HCT116 (cell line): Measurements from ENCODE around the gene UFD1. TPM values are rescaled to one million over a fixed set of nuclear protein-coding genes. Genes with fewer than 3 reads are reported as not detected.

ENCODE experiments used
- ATAC-seq: fragments of 200-7000 bp; cut with Tn5 transposase; 2 replicates; pipeline ENCODE4 v1.9.1; 2020; ENCODE audit warnings: mild to moderate bottlenecking, moderate library complexity
- BruUV-seq: library from RNA; stranded (reverse); fragments of 400-500 nt; replicated peaks from 2 replicates; lab custom pipeline; 2021; lab: Mats Ljungman, UMichigan
- CTCF ChIA-PET: fragments of 300-600 bp; sonication (Branson Sonifier 250); formaldehyde crosslinking; loops from one replicate; lab custom pipeline; 2021; ENCODE audit warnings: antibody characterized with exemption; lab: Charles Lee
- POLR2A ChIA-PET: fragments of 300-600, 350-600 bp; sonication (Branson Sonifier 250); formaldehyde crosslinking; loops from one replicate; lab custom pipeline; 2021; ENCODE audit warnings: antibody characterized with exemption; lab: Charles Lee
- RAD21 ChIA-PET, 2 experiments: fragments of 300-600 bp; sonication (Branson Sonifier 250); formaldehyde crosslinking; loops; one replicate each; lab custom pipeline; 2023; ENCODE audit warnings: low total read pairs in 2 of 2; ENCODE audit not compliant: uncharacterized antibody in 2 of 2, unreplicated experiment in 2 of 2, low non-redundant PET in 1 of 2; lab: Charles Lee
- DNase-seq: peaks from one replicate; pipeline ENCODE4 v3.0.0-alpha.2; 2010; ENCODE audit warnings: low read depth, low spot score
- H2AFZ ChIP-seq: fragments of 200-600 bp; shearing (Covaris generic), sonication (generic); 2 replicates; pipeline ENCODE4 v1.6.1; 2017; ENCODE audit warnings: low read depth, mixed run types, mixed read lengths, antibody characterized with exemption, low read length; ENCODE audit not compliant: poor library complexity, severe bottlenecking
- H3K27ac ChIP-seq: 2 replicates; pipeline ENCODE4 v1.5.1; 2012; ENCODE audit warnings: low read depth, low read length
- H3K27me3 ChIP-seq: fragments of 200-600 bp; sonication (generic); 2 replicates; pipeline ENCODE4 v1.6.1; 2016; ENCODE audit warnings: mixed run types, low read length, mixed read lengths; ENCODE audit not compliant: insufficient read depth
- H3K36me3 ChIP-seq, 2 experiments: fragments of 200-500 bp in 1 of 2; fragments of 200-600 bp in 1 of 2; sonication (Bioruptor generic) in 1 of 2; sonication (generic) in 1 of 2; 2 replicates each; pipeline versions ENCODE4 v1.5.1 to v1.6.1; 2014 to 2016; ENCODE audit warnings: low read length in 2 of 2, inconsistent platforms in 1 of 2, mixed read lengths in 1 of 2, mixed run types in 1 of 2; ENCODE audit not compliant: insufficient read depth in 2 of 2, control insufficient read depth in 1 of 2
- H3K4me1 ChIP-seq, 2 experiments: fragments of 200-600 bp in 1 of 2; sonication (generic) in 1 of 2; 2 replicates each; pipeline versions ENCODE4 v1.5.1 to v1.6.1; 2012 to 2017; ENCODE audit warnings: low read length in 2 of 2, inconsistent platforms in 1 of 2, mild to moderate bottlenecking in 1 of 2, mixed read lengths in 1 of 2, mixed run types in 1 of 2, moderate library complexity in 1 of 2; ENCODE audit not compliant: insufficient read depth in 2 of 2, control insufficient read depth in 1 of 2
- H3K4me2 ChIP-seq: fragments of 200-600 bp; sonication (generic); 2 replicates; pipeline ENCODE4 v1.6.1; 2017; ENCODE audit warnings: mixed run types, low read length, mixed read lengths
- H3K4me3 ChIP-seq, 2 experiments: fragments of 200-600 bp in 1 of 2; sonication (generic) in 1 of 2; replicated peaks in 1 of 2; 2 replicates each; pipeline ENCODE4 v1.5.1; 2011 to 2016; ENCODE audit warnings: low read length in 2 of 2, control low read depth in 1 of 2, low read depth in 1 of 2, mild to moderate bottlenecking in 1 of 2, mixed read lengths in 1 of 2, mixed run types in 1 of 2
- H3K79me2 ChIP-seq: fragments of 200-600 bp; sonication (generic); 2 replicates; pipeline ENCODE4 v1.6.1; 2017; ENCODE audit warnings: mild to moderate bottlenecking, mixed run types, low read length, moderate library complexity, mixed read lengths; ENCODE audit not compliant: insufficient read depth
- H3K9ac ChIP-seq: fragments of 200-600 bp; sonication (generic); 2 replicates; pipeline ENCODE4 v1.6.1; 2016; ENCODE audit warnings: low read length, mixed read lengths
- H3K9me2 ChIP-seq: fragments of 200-600 bp; sonication (generic), shearing (Covaris generic); 2 replicates; pipeline ENCODE4 v1.6.1; 2017; ENCODE audit warnings: mixed run types, mild to moderate bottlenecking, moderate library complexity; ENCODE audit not compliant: insufficient read depth
- H3K9me3 ChIP-seq, 2 experiments: fragments of 200-500 bp in 1 of 2; fragments of 200-600 bp in 1 of 2; sonication (Bioruptor generic) in 1 of 2; sonication (generic) in 1 of 2; 2 replicates each; pipeline ENCODE4 v1.6.1; 2014 to 2017; ENCODE audit warnings: low read length in 2 of 2, mixed read lengths in 2 of 2, inconsistent platforms in 1 of 2, low read depth in 1 of 2, mild to moderate bottlenecking in 1 of 2, mixed run types in 1 of 2, moderate library complexity in 1 of 2; ENCODE audit not compliant: control insufficient read depth in 1 of 2, insufficient read depth in 1 of 2
- H4K20me1 ChIP-seq: fragments of 200-600 bp; sonication (generic), shearing (Covaris generic); 2 replicates; pipeline ENCODE4 v1.6.1; 2017; ENCODE audit warnings: mixed run types, mild to moderate bottlenecking, moderate library complexity; ENCODE audit not compliant: insufficient read depth
- CEBPB ChIP-seq: IDR thresholded peaks from 2 replicates; pipeline ENCODE4 v1.6.1; 2012; ENCODE audit warnings: low read depth
- EGR1 ChIP-seq: IDR thresholded peaks from 2 replicates; pipeline ENCODE4 v1.6.1; 2012; ENCODE audit warnings: low read depth
- EZH2 ChIP-seq: fragments of 200-600 bp; sonication (generic); IDR thresholded peaks from 2 replicates; pipeline ENCODE4 v1.6.1; 2017; ENCODE audit warnings: antibody characterized with exemption, mixed run types
- FOSL1 ChIP-seq: IDR thresholded peaks from 2 replicates; pipeline ENCODE4 v1.6.1; 2012; ENCODE audit warnings: low read depth
- JUND ChIP-seq: IDR thresholded peaks from 2 replicates; pipeline ENCODE4 v1.6.1; 2012
- POLR2A ChIP-seq: IDR thresholded peaks from 2 replicates; pipeline ENCODE4 v1.7.0; 2011; ENCODE audit warnings: borderline replicate concordance; ENCODE audit not compliant: insufficient read depth, insufficient read length; ENCODE audit errors: extremely low read depth
- SIN3A ChIP-seq: IDR thresholded peaks from 2 replicates; pipeline ENCODE4 v1.6.1; 2012; ENCODE audit warnings: low read depth
- SP1 ChIP-seq: IDR thresholded peaks from 2 replicates; pipeline ENCODE4 v1.6.1; 2012; ENCODE audit warnings: low read depth
- TCF7L2 ChIP-seq: IDR thresholded peaks from 2 replicates; pipeline ENCODE4 v1.7.0; 2011; ENCODE audit warnings: borderline replicate concordance, inconsistent platforms; ENCODE audit not compliant: insufficient read depth, insufficient read length; ENCODE audit errors: extremely low read depth
- YY1 ChIP-seq: IDR thresholded peaks from 2 replicates; pipeline ENCODE4 v1.6.1; 2011; ENCODE audit warnings: low read length, low read depth, moderate library complexity, mild to moderate bottlenecking; ENCODE audit not compliant: insufficient replicate concordance; ENCODE audit errors: extremely low read depth
- ZNF274 ChIP-seq: fragments of 200-500 bp; sonication (Bioruptor generic); IDR thresholded peaks from 2 replicates; pipeline ENCODE4 v1.6.1; 2014; ENCODE audit warnings: mild to moderate bottlenecking, low read depth, low read length, inconsistent platforms
- intact Hi-C: fragments of 100-400 bp; cut with micrococcal nuclease; formaldehyde crosslinking; loops from 2 replicates; pipeline ENCODE4 v1.10.0; 2022
- total RNA-seq: library from RNA; stranded (reverse); gene quantifications from one replicate; pipeline ENCODE4 v1.2.1, GENCODE V29; 2021; ENCODE audit not compliant: unreplicated experiment
- TF ChIP-seq, protein P1 (sequence below): IDR thresholded peaks from 2 replicates; pipeline ENCODE4 v1.6.1; 2011; ENCODE audit warnings: mild to moderate bottlenecking, low read length, moderate library complexity; ENCODE audit not compliant: insufficient replicate concordance; ENCODE audit errors: extremely low read depth
- TF ChIP-seq, protein P2 (sequence below): IDR thresholded peaks from 2 replicates; pipeline ENCODE4 v1.6.1; 2012
- TF ChIP-seq, protein P3 (sequence below): IDR thresholded peaks from 2 replicates; pipeline ENCODE4 v1.6.1; 2012; ENCODE audit warnings: low read depth

The UFD1 gene
- total RNA-seq, 1 experiment from 2014 or later, result 97.5 TPM

DNA sequence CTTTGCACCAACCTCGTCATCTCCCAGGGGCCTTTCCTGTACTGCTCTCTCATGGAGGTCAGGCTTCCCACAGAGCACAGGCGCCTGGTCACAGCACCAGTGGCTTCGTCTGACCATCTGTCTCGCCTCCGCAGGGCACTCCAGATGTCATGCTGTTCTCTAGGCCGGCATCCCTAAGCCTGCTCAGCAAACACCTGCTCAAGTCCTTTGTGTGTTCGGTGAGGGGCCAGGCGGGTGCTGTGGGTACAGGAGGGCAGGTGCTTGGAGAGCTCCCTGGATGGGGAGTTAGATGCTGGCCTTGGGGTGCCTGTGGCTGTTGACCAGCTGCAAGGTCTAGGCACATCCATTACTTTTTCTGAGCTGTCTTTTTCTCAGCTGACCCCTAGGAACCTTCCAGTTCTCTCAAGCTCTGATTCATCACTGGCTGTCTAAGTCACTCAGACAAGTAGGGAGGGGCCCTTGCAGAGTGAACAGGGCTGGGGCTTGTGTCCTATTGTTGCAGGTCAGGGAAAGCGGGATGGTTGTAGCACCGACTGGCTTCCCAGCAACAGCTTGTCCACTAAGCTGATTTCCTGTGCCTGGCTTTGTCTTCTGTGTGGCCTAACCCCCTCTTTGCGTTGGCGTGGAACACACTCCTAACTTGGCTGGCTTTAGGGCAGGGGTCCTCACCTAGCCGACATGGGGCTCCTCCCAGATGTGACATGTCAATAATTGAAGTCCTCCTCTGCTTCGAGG, 36.0 kb upstream of the UFD1 start:
- TF ChIP-seq JUND, result no peak
- TF ChIP-seq SP1, result no peak
- TF ChIP-seq, protein P1, sequence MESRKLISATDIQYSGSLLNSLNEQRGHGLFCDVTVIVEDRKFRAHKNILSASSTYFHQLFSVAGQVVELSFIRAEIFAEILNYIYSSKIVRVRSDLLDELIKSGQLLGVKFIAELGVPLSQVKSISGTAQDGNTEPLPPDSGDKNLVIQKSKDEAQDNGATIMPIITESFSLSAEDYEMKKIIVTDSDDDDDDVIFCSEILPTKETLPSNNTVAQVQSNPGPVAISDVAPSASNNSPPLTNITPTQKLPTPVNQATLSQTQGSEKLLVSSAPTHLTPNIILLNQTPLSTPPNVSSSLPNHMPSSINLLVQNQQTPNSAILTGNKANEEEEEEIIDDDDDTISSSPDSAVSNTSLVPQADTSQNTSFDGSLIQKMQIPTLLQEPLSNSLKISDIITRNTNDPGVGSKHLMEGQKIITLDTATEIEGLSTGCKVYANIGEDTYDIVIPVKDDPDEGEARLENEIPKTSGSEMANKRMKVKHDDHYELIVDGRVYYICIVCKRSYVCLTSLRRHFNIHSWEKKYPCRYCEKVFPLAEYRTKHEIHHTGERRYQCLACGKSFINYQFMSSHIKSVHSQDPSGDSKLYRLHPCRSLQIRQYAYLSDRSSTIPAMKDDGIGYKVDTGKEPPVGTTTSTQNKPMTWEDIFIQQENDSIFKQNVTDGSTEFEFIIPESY, result no peak
- DNase-seq (no peak), ATAC-seq (no peak)
- intact Hi-C loops, result no loop called here
- ChIA-PET RAD21 (interaction anchor here in 1 of 2 experiments (0.7 kb wide), 1 partner anchor 115 kb away, joined by 3 read pairs; no protein-coding TSS in a partner anchor), POLR2A (no interaction called here), CTCF (no interaction called here)
- BruUV-seq, result no TSS peak
- no peaks in the 10 kb centered on the region for H3K79me2 ChIP-seq
- no peaks in the 10 kb centered on the region for H3K4me1 ChIP-seq
- no peak overlapping the region for H3K4me3 ChIP-seq
- H3K36me3 ChIP-seq, result peaks cover 7 to 35% of the 10 kb centered on the region in 2 experiments; a peak in 3 of 4 replicates
- H4K20me1 ChIP-seq, result no peaks in the 10 kb centered on the region
- H3K27me3 ChIP-seq, result no peaks in the 10 kb centered on the region
- no peak overlapping the region for H3K4me2 ChIP-seq
- H3K9me3 ChIP-seq, result no peaks in the 10 kb centered on the region
- H3K9ac ChIP-seq, result no peak overlapping the region
- H3K9me2 ChIP-seq, result no peaks in the 10 kb centered on the region
- H3K27ac ChIP-seq, result no peak overlapping the region
- no peak overlapping the region for H2AFZ ChIP-seq

DNA sequence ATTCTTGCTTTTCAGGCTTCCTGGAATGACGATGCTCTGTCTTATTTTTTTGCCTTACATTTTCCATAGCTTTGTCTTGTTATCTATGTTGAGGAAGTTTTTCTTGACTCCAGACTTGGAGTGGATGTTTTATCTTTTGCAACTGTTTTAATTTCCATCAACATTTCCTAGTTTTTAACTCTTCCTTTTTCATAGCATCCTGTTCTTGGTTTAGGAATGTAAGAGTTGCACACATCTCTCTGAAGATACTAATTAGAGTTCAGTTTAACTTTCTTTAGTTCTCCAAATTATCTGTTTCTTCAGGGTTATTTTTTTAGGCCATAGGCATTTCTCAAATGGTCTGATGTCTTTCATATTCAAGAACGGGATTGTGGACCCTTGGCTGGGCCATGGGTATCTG, 34.8 kb upstream of the UFD1 start:
- H3K9ac ChIP-seq, result no peak overlapping the region
- H3K9me3 ChIP-seq, result no peaks in the 10 kb centered on the region
- ATAC-seq (no peak), DNase-seq (no peak)
- no peak overlapping the region for H3K4me3 ChIP-seq
- POLR2A ChIA-PET, result no interaction called here
- H3K36me3 ChIP-seq, result peaks cover 7 to 38% of the 10 kb centered on the region in 2 experiments; a peak in 3 of 4 replicates
- no peaks in the 10 kb centered on the region for H4K20me1 ChIP-seq
- RAD21 ChIA-PET, result no interaction called here
- no TSS peak for BruUV-seq
- no peaks in the 10 kb centered on the region for H3K9me2 ChIP-seq
- CTCF ChIA-PET, result no interaction called here
- no peak overlapping the region for H2AFZ ChIP-seq
- H3K27ac ChIP-seq, result no peak overlapping the region
- intact Hi-C loops, result no loop called here
- H3K79me2 ChIP-seq, result no peaks in the 10 kb centered on the region
- H3K4me2 ChIP-seq, result no peak overlapping the region
- no peaks in the 10 kb centered on the region for H3K4me1 ChIP-seq
- H3K27me3 ChIP-seq, result no peaks in the 10 kb centered on the region
- TF ChIP-seq TCF7L2 (no peak), FOSL1 (no peak), EZH2 (no peak), YY1 (no peak), CEBPB (no peak), EGR1 (no peak), SIN3A (no peak), POLR2A (no peak), SP1 (no peak), JUND (no peak), ZNF274 (no peak)
- TF ChIP-seq, protein P2, sequence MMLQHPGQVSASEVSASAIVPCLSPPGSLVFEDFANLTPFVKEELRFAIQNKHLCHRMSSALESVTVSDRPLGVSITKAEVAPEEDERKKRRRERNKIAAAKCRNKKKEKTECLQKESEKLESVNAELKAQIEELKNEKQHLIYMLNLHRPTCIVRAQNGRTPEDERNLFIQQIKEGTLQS, result no peak
- TF ChIP-seq, protein P3, sequence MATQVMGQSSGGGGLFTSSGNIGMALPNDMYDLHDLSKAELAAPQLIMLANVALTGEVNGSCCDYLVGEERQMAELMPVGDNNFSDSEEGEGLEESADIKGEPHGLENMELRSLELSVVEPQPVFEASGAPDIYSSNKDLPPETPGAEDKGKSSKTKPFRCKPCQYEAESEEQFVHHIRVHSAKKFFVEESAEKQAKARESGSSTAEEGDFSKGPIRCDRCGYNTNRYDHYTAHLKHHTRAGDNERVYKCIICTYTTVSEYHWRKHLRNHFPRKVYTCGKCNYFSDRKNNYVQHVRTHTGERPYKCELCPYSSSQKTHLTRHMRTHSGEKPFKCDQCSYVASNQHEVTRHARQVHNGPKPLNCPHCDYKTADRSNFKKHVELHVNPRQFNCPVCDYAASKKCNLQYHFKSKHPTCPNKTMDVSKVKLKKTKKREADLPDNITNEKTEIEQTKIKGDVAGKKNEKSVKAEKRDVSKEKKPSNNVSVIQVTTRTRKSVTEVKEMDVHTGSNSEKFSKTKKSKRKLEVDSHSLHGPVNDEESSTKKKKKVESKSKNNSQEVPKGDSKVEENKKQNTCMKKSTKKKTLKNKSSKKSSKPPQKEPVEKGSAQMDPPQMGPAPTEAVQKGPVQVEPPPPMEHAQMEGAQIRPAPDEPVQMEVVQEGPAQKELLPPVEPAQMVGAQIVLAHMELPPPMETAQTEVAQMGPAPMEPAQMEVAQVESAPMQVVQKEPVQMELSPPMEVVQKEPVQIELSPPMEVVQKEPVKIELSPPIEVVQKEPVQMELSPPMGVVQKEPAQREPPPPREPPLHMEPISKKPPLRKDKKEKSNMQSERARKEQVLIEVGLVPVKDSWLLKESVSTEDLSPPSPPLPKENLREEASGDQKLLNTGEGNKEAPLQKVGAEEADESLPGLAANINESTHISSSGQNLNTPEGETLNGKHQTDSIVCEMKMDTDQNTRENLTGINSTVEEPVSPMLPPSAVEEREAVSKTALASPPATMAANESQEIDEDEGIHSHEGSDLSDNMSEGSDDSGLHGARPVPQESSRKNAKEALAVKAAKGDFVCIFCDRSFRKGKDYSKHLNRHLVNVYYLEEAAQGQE, result no peak
